GM18517 (cell line): ENCODE data around the gene PTTG2.
"Not testable (repeated sequence)": the region's sequence is repeated elsewhere in the genome, so short reads cannot be mapped to it uniquely, and the experiment has no call there.

Source experiments
- ATAC-seq: cut with Tn5 transposase; IDR thresholded peaks from one replicate; pipeline ENCODE4 v1.9.1; 2021; ENCODE audit warnings: mild to moderate bottlenecking, moderate library complexity; ENCODE audit not compliant: unreplicated experiment

The PTTG2 gene

GRCh38 chr4:37960098-37960497 lies at the start of gene PTTG2:
TSS of gene PTTG2 (plus strand) at chr4:37960398. CDS start at chr4:37960435, 37 bp downstream.
- no peak for ATAC-seq

GRCh38 chr4:37914539-37914938 lies 45.7 kb upstream of the PTTG2 start:
- no peak for ATAC-seq

- ATAC-seq, result no peak
These were observed 42.8 kb upstream of the PTTG2 start for GRCh38 chr4:37917388-37917787.

GRCh38 chr4:37918653-37919052 lies 41.5 kb upstream of the PTTG2 start:
- ATAC-seq, result no peak

GRCh38 chr4:37922328-37922727 lies 37.9 kb upstream of the PTTG2 start:
- ATAC-seq, result no peak

GRCh38 chr4:37923089-37923488 lies 37.1 kb upstream of the PTTG2 start:
- ATAC-seq, result not testable (repeated sequence)

GRCh38 chr4:37924946-37925345 lies 35.3 kb upstream of the PTTG2 start:
- ATAC-seq, result no peak

GRCh38 chr4:37927434-37927833 lies 32.8 kb upstream of the PTTG2 start:
- no peak for ATAC-seq

GRCh38 chr4:37928426-37929416 lies 31.5 kb upstream of the PTTG2 start:
- no peak for ATAC-seq

GRCh38 chr4:37934096-37934495 lies 26.1 kb upstream of the PTTG2 start:
- ATAC-seq, result no peak

- ATAC-seq, result no peak
These were observed 25.6 kb upstream of the PTTG2 start for GRCh38 chr4:37934609-37935008.

- no peak for ATAC-seq
These were observed 25.2 kb upstream of the PTTG2 start for GRCh38 chr4:37935026-37935425.

- no peak for ATAC-seq
These were observed 23.2 kb upstream of the PTTG2 start for GRCh38 chr4:37936889-37937498.

GRCh38 chr4:37938208-37938607 lies 22.0 kb upstream of the PTTG2 start:
- no peak for ATAC-seq

GRCh38 chr4:37946503-37947179 lies 13.6 kb upstream of the PTTG2 start:
- no peak for ATAC-seq

- ATAC-seq, result no peak
These were observed 11.7 kb upstream of the PTTG2 start for GRCh38 chr4:37948542-37948941.

GRCh38 chr4:37949636-37950426 lies 10.4 kb upstream of the PTTG2 start:
- ATAC-seq, result no peak

GRCh38 chr4:37951461-37952352 lies 8.5 kb upstream of the PTTG2 start:
- ATAC-seq, result no peak

GRCh38 chr4:37953156-37953555 lies 7.0 kb upstream of the PTTG2 start:
- ATAC-seq, result no peak
